HG03159 (cell line): Measurements from ENCODE around the gene TCP11X2.
"Not testable (repeated sequence)": the region's sequence is repeated elsewhere in the genome, so short reads cannot be mapped to it uniquely, and the experiment has no call there.

Experiments used
- ATAC-seq: cut with Tn5 transposase; IDR thresholded peaks from one replicate; pipeline ENCODE4 v1.9.1; 2021; ENCODE audit warnings: mild to moderate bottlenecking, moderate library complexity; ENCODE audit not compliant: unreplicated experiment

TCP11X2 gene

DNA sequence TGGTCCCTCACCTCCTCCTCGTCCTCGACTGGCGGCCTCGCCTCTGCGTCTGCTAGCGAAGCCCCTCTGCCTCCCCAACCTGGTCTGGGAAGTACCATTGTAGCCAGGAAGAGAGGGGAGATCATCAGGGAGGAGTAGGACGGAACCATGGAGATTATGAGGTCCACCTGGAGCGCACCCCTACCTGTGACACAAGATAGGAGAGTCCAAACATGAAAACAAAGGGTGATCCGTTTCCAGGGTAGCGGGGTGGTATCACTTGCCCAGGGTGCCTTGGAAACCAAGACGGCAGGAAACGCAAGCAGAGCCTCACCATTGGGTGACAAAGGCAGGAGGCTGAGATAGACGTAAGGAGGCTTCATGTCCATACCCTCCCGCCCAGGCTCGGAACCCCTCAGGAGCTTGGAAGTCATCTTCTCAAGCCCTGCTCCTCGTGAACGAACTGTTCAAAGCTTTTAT is at the start of gene TCP11X2:
TSS of gene TCP11X2 (minus strand) at position 51 of the 459 bp plus-strand sequence.
- not testable (repeated sequence) for ATAC-seq

DNA sequence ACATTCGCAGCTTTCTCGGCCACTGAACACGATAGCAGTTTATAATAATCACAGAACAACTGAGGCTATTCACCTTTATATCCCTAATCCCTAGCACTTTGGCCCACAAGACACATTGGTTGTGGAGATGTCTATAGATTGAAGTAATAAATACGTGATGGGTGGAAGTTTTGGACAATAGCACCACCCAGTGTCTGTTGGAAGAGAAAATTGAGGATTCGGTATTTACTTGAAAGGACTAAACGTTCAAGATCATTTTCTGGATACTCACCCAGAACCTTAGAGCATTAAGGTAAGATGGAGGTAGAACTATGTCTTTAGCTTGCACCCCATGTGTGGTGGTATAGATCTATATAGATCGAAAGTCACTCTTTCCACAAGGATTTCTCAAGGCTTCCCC is 45.7 kb upstream of the TCP11X2 start:
- ATAC-seq: no peak

DNA sequence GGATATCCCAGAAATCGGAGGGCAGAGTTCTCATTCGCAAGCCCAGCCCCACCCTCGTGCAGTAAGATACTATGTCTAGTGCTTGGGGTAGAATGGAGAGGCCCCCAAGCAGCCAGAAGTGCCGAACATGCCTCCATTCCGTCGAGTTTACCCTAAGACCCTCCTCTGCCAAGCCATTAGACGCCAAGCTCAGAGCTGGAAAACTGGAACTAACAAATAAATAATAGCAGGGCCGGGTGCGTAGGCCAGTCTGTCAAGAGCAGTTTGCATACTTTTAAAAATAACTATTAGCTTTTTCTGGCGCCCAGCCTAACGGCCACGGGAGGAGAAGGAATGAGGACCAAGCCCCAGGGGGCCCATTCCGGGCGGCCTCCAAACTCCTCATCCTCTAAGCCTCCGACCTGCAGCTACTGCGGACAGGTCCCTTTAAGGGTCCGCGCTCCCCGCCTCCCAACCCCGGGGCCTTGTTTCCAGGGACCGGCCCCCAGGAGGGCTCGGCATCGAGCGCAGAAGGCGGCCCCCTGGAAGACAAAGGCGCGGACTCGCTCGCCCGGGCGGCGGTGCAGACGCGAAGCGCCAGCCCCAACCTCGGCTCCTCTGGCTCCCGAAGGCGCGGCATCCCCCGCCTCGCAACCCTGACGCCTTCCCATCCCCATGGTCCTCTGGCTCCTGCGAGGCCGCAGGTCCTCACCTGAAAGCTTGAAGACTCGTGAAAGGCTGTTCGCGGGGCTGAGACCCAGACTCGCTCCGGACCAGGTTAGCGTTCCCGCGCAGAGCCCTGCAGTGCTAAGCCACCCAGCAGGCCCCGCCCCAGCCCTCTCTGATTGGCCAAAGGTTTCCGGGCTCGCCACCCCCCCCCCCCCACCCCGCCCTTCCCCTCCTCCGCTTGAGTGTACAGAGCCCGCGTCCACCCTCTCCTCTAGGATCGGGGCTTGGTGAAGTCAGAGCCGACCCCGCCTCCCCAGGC is 44.6 kb upstream of the TCP11X2 start, which contains the start of gene TMSB15A:
TSS of gene TMSB15A (minus strand) at position 765 of the 967 bp plus-strand sequence.
- peak; percentile 85 for ATAC-seq

DNA sequence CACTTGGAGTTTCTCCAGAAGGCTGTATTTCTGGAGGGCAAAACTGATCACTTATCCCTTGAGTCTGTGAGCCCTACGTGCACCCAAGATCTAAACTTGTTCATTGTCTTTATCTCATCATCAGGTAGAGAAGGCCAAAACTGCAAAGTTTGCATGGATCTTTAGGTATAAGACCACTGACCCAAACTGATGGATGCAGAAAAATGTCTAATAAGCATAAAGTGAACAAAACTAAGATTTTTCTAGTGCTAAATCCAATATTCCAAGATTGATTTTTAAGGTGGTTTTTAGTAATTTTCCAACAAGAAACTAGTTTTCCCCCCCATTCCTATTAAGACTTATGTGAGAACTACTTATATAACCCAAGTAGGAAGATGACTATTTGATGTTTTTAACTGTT is 42.9 kb upstream of the TCP11X2 start:
- no peak for ATAC-seq

DNA sequence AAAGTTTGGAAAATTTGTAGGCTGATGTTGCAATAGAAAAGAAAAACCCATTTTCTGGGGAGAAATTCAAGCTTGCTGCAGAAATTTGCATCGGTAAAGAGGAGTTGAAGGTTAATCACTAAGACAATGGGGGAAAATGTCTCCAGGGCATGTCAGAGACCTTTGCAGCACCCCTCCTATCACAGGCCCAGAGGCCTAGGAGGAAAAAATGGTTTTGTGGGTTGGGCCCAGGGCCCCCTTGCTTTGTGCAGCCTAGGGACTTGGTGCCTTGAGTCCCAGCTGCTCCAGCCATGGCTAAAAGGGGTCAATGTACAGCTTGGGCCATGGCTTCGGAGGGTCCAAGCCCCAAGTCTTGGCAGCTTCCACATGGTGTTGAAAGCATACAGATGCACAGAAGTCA is 27.1 kb upstream of the TCP11X2 start:
- ATAC-seq: no peak

DNA sequence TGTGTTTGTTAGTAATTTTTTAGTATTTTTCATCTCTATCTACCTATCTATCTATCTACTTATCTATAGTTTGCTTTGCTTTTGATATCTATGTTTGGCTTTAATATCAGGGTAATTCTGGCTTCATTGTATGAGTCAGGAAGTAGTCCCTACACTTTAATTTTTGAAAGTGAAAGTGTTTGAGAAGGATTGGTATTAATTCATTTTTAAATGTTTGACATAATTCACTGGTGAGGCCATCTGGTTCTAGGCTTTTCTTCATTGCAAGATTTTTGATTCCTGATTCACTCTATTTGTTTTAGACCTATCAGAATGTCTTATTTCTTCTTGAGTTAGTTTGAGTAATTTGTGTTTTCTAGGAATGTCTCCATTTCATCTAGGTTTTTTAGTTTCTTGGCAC is 20.2 kb upstream of the TCP11X2 start:
- ATAC-seq: no peak

DNA sequence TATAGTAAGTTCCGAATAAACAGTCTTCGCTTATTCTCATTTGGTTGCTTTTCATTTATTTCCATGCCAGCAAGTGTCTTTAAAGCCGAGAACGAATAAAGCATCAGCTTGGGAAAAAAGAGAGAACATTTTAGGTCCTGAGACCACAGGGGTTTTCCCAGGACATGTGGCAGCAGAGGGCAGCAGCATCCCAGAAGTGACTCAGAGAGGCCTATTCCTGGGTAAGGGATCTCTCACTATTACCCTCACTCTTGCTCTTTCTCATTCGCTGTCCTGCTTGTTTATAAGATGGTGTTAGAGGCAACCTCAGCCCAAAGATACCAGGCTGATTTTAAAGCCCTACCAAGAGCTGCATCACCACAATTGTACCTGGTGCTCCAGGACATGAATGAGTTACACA is 7.2 kb upstream of the TCP11X2 start:
- not testable (repeated sequence) for ATAC-seq

DNA sequence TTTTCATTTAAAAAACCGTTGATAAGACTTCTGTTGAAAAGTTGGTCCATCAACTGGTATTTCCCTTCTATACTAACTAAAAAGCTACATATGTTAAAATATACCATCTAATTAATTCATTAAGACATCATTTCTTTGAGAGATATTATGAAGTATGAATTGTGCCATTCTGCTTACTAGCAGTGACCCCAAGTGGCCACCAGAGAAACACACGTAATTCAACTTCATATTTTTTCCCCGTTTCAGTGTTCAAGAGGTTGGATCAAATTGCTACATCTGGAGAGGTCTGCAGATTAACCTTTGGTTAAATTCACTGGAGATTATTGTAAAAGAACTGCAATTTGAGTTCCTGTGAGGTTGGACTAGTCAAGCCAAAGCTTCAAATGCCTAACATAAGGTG is 1.4 kb downstream of the TCP11X2 start:
- not testable (repeated sequence) for ATAC-seq

DNA sequence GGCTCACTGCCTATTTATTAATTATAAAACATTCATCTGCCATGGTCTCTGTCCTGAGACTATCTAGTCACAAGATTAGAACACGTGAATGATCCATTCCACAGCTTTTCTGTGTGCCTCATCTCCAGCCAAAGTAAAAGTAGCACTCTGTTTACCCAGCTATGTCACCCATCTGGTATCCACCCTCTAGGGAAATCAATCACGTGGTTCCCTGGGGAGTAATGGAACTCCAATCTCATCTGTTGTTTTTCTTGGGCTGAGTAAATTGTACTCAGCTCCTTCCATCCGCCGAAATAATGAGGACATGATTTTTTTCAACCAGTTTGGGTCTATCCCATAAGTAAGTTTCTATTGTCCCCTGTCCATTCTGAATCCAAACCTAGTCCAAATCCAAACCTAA is 13.0 kb downstream of the TCP11X2 start:
- ATAC-seq: not testable (repeated sequence)

DNA sequence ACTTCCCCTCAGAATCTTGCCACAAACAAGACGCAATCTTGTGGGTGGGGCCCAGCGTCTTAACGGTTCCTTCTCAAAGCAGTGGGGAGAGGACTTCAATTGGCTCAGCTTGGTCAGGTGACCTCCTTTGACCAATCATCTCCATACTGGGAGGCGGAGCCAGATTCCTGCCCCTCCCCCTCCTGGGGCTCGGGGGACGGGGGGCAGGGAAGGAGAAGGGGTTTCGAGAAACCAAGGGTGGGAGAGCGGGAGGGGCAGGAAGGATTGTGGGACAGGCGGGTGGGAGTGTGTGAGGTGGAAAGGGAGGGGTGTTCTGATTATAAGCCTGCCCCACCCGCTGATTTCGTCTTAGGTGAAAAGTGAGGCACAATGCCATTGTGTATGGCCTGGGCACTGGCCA is 31.7 kb downstream of the TCP11X2 start, which contains the start of gene NXF2B:
TSS of gene NXF2B (minus strand) at position 101 of the 400 bp plus-strand sequence. CDS start 59,972 bp downstream, outside the sequence.
- not testable (repeated sequence) for ATAC-seq

DNA sequence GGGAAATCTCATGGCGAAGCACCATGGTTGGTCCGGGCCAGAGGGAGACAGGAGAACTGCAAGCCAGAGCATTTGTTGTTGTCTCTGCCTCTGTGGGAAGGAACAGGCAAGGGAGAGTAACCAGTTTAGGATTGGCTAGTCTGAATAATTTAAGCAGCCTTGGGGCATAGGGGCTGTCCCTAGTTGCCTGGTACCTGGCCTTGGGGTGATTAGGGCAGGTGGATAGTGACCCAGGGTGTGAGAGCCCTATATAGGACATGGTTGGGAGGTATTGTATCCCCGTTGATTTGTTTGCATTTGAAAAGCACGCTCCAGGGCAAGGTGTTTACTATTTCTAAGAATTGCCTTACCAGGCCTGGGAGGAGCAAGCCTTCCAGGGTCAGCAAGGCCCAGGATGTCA is 57.1 kb downstream of the TCP11X2 start:
- not testable (repeated sequence) for ATAC-seq
